IMR-90 (cell line): Measurements from ENCODE around the gene ENDOD1. TPM values are rescaled to one million over a fixed set of nuclear protein-coding genes. Genes with fewer than 3 reads are reported as not detected.

Experiments
- ATAC-seq: fragments of 200-7000 bp; cut with Tn5 transposase; 2 replicates; pipeline ENCODE4 v1.9.1; 2020; ENCODE audit warnings: low read depth, mild to moderate bottlenecking, moderate library complexity
- BruUV-seq: library from RNA; stranded (reverse); fragments of 400-500 nt; replicated peaks from 2 replicates; lab custom pipeline; 2021; lab: Mats Ljungman, UMichigan
- CTCF ChIA-PET: fragments of 300-600 bp; formaldehyde crosslinking; extraction: SDS; loops from one replicate; lab custom pipeline; 2021; ENCODE audit warnings: antibody characterized with exemption; lab: Yijun Ruan, JAX
- POLR2A ChIA-PET: fragments of 300-600 bp; sonication (Branson Sonifier 250); formaldehyde crosslinking; loops from one replicate; lab custom pipeline; 2022; ENCODE audit warnings: antibody characterized with exemption; ENCODE audit not compliant: unreplicated experiment; lab: Charles Lee
- DNase-seq: peaks from one replicate; pipeline ENCODE4 v3.0.0; 2013
- H2AFZ ChIP-seq: replicated peaks from 2 replicates; pipeline ENCODE3; 2013; ENCODE audit warnings: low read length, mild to moderate bottlenecking; ENCODE audit not compliant: poor library complexity
- H2AK5ac ChIP-seq: 2 replicates; pipeline ENCODE4 v1.6.1; 2013; ENCODE audit warnings: low read depth, low read length, inconsistent platforms
- H2AK9ac ChIP-seq: replicated peaks from 2 replicates; pipeline ENCODE3; 2013; ENCODE audit warnings: mild to moderate bottlenecking, low read depth, low read length, moderate library complexity; ENCODE audit not compliant: poor library complexity
- H2BK120ac ChIP-seq: 2 replicates; pipeline ENCODE4 v1.6.1; 2013; ENCODE audit warnings: low read depth, low read length, inconsistent platforms
- H2BK15ac ChIP-seq: 3 replicates; pipeline ENCODE4 v1.6.1; 2013; ENCODE audit warnings: low read depth, low read length, inconsistent platforms
- H2BK20ac ChIP-seq: 2 replicates; pipeline ENCODE4 v1.6.1; 2013; ENCODE audit warnings: low read depth, mild to moderate bottlenecking, inconsistent platforms, low read length, moderate library complexity
- H2BK5ac ChIP-seq: 2 replicates; pipeline ENCODE4 v1.6.1; 2013; ENCODE audit warnings: mild to moderate bottlenecking, low read depth, low read length, inconsistent platforms; ENCODE audit not compliant: poor library complexity, severe bottlenecking
- H3K14ac ChIP-seq: replicated peaks from 2 replicates; pipeline ENCODE4 v1.6.1; 2013; ENCODE audit warnings: low read depth, low read length, inconsistent platforms
- H3K18ac ChIP-seq: 2 replicates; pipeline ENCODE4 v1.6.1; 2013; ENCODE audit warnings: low read depth, low read length, control low read depth
- H3K23ac ChIP-seq: 2 replicates; pipeline ENCODE4 v1.6.1; 2013; ENCODE audit warnings: low read depth, low read length, inconsistent platforms
- H3K27ac ChIP-seq: 2 replicates; pipeline ENCODE4 v1.5.1; 2013; ENCODE audit warnings: mild to moderate bottlenecking, control low read depth, low read length; ENCODE audit not compliant: insufficient read depth
- H3K27me3 ChIP-seq: 2 replicates; pipeline ENCODE4 v1.6.1; 2013; ENCODE audit warnings: low read length; ENCODE audit not compliant: control insufficient read depth, insufficient read depth
- H3K36me3 ChIP-seq: 2 replicates; pipeline ENCODE4 v1.6.1; 2013; ENCODE audit warnings: low read length, mixed read lengths; ENCODE audit not compliant: control insufficient read depth, insufficient read depth
- H3K4ac ChIP-seq: 2 replicates; pipeline ENCODE4 v1.6.1; 2013; ENCODE audit warnings: low read depth, low read length, inconsistent platforms
- H3K4me1 ChIP-seq: 2 replicates; pipeline ENCODE4 v1.6.1; 2013; ENCODE audit warnings: low read length, mixed read lengths; ENCODE audit not compliant: control insufficient read depth, insufficient read depth
- H3K4me2 ChIP-seq: 2 replicates; pipeline ENCODE4 v1.6.1; 2013; ENCODE audit warnings: low read depth, mild to moderate bottlenecking, control low read depth, low read length, moderate library complexity
- H3K4me3 ChIP-seq: 2 replicates; pipeline ENCODE4 v1.5.1; 2013; ENCODE audit warnings: low read depth, mild to moderate bottlenecking, control low read depth, low read length, moderate library complexity; ENCODE audit not compliant: insufficient read depth
- H3K56ac ChIP-seq: 2 replicates; pipeline ENCODE4 v1.6.1; 2013; ENCODE audit warnings: low read length, inconsistent platforms; ENCODE audit not compliant: insufficient read depth; ENCODE audit errors: extremely low read depth
- H3K79me1 ChIP-seq, 2 experiments: 2 replicates each; pipeline ENCODE4 v1.6.1; 2013; ENCODE audit warnings: low read length in 2 of 2, inconsistent platforms in 1 of 2, low read depth in 1 of 2
- H3K9ac ChIP-seq: 2 replicates; pipeline ENCODE4 v1.6.1; 2013; ENCODE audit warnings: low read depth, low read length, control low read depth
- H3K9me1 ChIP-seq: 2 replicates; pipeline ENCODE4 v1.6.1; 2013; ENCODE audit warnings: low read length, inconsistent platforms; ENCODE audit not compliant: insufficient read depth
- H3K9me3 ChIP-seq: 2 replicates; pipeline ENCODE4 v1.6.1; 2013; ENCODE audit warnings: low read length; ENCODE audit not compliant: control insufficient read depth, insufficient read depth
- H4K20me1 ChIP-seq: 2 replicates; pipeline ENCODE4 v1.6.1; 2013; ENCODE audit warnings: low read length, inconsistent platforms; ENCODE audit not compliant: insufficient read depth
- H4K5ac ChIP-seq: 2 replicates; pipeline ENCODE4 v1.6.1; 2013; ENCODE audit warnings: mild to moderate bottlenecking, low read depth, low read length, control low read depth
- H4K8ac ChIP-seq, 2 experiments: 2 replicates each; pipeline ENCODE4 v1.6.1; 2013; ENCODE audit warnings: low read depth in 2 of 2, low read length in 2 of 2, control low read depth in 1 of 2, inconsistent platforms in 1 of 2
- H4K91ac ChIP-seq: 2 replicates; pipeline ENCODE4 v1.6.1; 2013; ENCODE audit warnings: low read depth, low read length, inconsistent platforms; ENCODE audit not compliant: insufficient read depth
- BHLHE40 ChIP-seq: fragments of 150-350 bp; IDR thresholded peaks from 2 replicates; pipeline ENCODE4 v1.6.1; 2016; ENCODE audit warnings: mild to moderate bottlenecking, low read depth, low read length
- FOS ChIP-seq: fragments of 150-350 bp; IDR thresholded peaks from 2 replicates; pipeline ENCODE4 v1.6.1; 2016; ENCODE audit warnings: low read depth, low read length
- MAFK ChIP-seq: IDR thresholded peaks from 2 replicates; pipeline ENCODE4 v1.6.1; 2012; ENCODE audit warnings: low read depth, low read length, improper control_type of control experiment
- MAZ ChIP-seq: IDR thresholded peaks from 2 replicates; pipeline ENCODE4 v1.6.1; 2012; ENCODE audit warnings: low read depth, mild to moderate bottlenecking, low read length, improper control_type of control experiment, moderate library complexity, borderline replicate concordance
- MXI1 ChIP-seq: IDR thresholded peaks from 2 replicates; pipeline ENCODE4 v1.6.1; 2012; ENCODE audit warnings: low read depth, mild to moderate bottlenecking, low read length, moderate library complexity, borderline replicate concordance
- NFE2L2 ChIP-seq: fragments of 150-350 bp; IDR thresholded peaks from 2 replicates; pipeline ENCODE4 v1.6.1; 2016; ENCODE audit warnings: low read depth, mild to moderate bottlenecking, low read length
- POLR2A ChIP-seq: IDR thresholded peaks from 2 replicates; pipeline ENCODE4 v1.6.1; 2012; ENCODE audit warnings: mild to moderate bottlenecking, low read depth, low read length
- RAD21 ChIP-seq: IDR thresholded peaks from 2 replicates; pipeline ENCODE4 v1.6.1; 2012; ENCODE audit warnings: low read length, improper control_type of control experiment
- RFX5 ChIP-seq: IDR thresholded peaks from 2 replicates; pipeline ENCODE4 v1.8.0; 2012; ENCODE audit warnings: low read depth, mild to moderate bottlenecking, low read length, moderate library complexity
- SMC3 ChIP-seq: fragments of 150-350 bp; IDR thresholded peaks from 2 replicates; pipeline ENCODE4 v1.6.1; 2016; ENCODE audit warnings: low read depth, mild to moderate bottlenecking, antibody characterized with exemption, low read length, moderate library complexity
- USF2 ChIP-seq: fragments of 150-350 bp; IDR thresholded peaks from 2 replicates; pipeline ENCODE4 v1.6.1; 2017; ENCODE audit warnings: mild to moderate bottlenecking, antibody characterized with exemption, low read length, low read depth
- WGBS, 2 experiments: methylation state at CpG; one replicate each; pipeline versions ENCODE4 v1.1.5 to v1.1.7; 2013; ENCODE audit warnings: missing lambda C conversion rate in 2 of 2; ENCODE audit not compliant: insufficient read length in 1 of 2; ENCODE audit errors: extremely low coverage in 2 of 2; 5-methylcytosine and 5-hydroxymethylcytosine counted together
- dilution Hi-C: fragments of 300-500 bp; cut with HindIII; formaldehyde crosslinking; loops from one replicate; pipeline ENCODE4 v1.14.3; 2018; ENCODE audit warnings: low sequenced_read_pairs; ENCODE audit not compliant: unreplicated experiment
- in situ Hi-C: fragments of 300-500 bp; cut with MboI; formaldehyde crosslinking; loops from 3 replicates; pipeline ENCODE4 v1.14.3; 2019; ENCODE audit warnings: low sequenced_read_pairs, inconsistent platforms, mixed read lengths
- intact Hi-C: fragments of 100-400 bp; cut with micrococcal nuclease; formaldehyde crosslinking; loops from 2 replicates; pipeline ENCODE4 v1.10.0; 2022
- polyA plus RNA-seq, 3 experiments: library from polyadenylated mRNA; depleted of rRNA; stranded (reverse); fragments of >200 nt; gene quantifications; 2 replicates each; pipeline ENCODE4 v1.2.3, GENCODE V29; 2012; ENCODE audit warnings: low replicate concordance in 1 of 3
- total RNA-seq: library from RNA; depleted of rRNA; stranded (reverse); fragments of >200 nt; gene quantifications from 2 replicates; pipeline ENCODE4 v1.2.3, GENCODE V29; 2012
- TF ChIP-seq, protein P1 (sequence below): fragments of 150-350 bp; IDR thresholded peaks from 2 replicates; pipeline ENCODE4 v1.6.1; 2016; ENCODE audit warnings: low read depth, mild to moderate bottlenecking, low read length, moderate library complexity, borderline replicate concordance
- TF ChIP-seq, protein P2 (sequence below): conservative IDR thresholded peaks from 2 replicates; pipeline ENCODE4 v1.5.1; 2012; ENCODE audit warnings: mild to moderate bottlenecking, low read depth, low read length, improper control_type of control experiment

ENDOD1 gene
- total and polyA plus RNA-seq, 2 of the 4 experiments (the other 2 are of a cell fraction): 7.0 to 17.6 TPM

GRCh38 chr11:95135155-95135554 is 45.5 kb downstream of the ENDOD1 start:
- Histone ChIP-seq H3K14ac (no peak overlapping the region), H3K36me3 (no peaks in the 10 kb centered on the region), H3K9me1 (no peaks in the 10 kb centered on the region; the same call in 1 of the 2 replicates), H3K56ac (no peak overlapping the region), H3K79me1 (no peaks in the 10 kb centered on the region), H3K23ac (no peak overlapping the region), H4K5ac (no peak overlapping the region), H3K9ac (no peak overlapping the region), H2AK9ac (no peak overlapping the region), H3K18ac (no peak overlapping the region), H2AK5ac (no peak overlapping the region), H4K91ac (no peak overlapping the region), H2AFZ (no peak overlapping the region), H2BK20ac (no peak overlapping the region), H3K27me3 (no peaks in the 10 kb centered on the region; the same call in 1 of the 2 replicates), H3K27ac (no peak overlapping the region), H4K20me1 (no peaks in the 10 kb centered on the region), H2BK5ac (no peak overlapping the region), H3K4ac (no peak overlapping the region), H4K8ac (no peak overlapping the region), H3K4me2 (no peak overlapping the region), H2BK15ac (no peak overlapping the region), H2BK120ac (no peak overlapping the region), H3K4me1 (peaks cover 2% of the 10 kb centered on the region), H3K9me3 (no peaks in the 10 kb centered on the region), H3K4me3 (no peak overlapping the region)
- TF ChIP-seq MXI1 (no peak), POLR2A (no peak), USF2 (no peak), NFE2L2 (no peak), RFX5 (no peak), BHLHE40 (no peak), RAD21 (no peak), FOS (no peak), SMC3 (no peak), MAZ (no peak), MAFK (no peak)
- TF ChIP-seq, protein P1, sequence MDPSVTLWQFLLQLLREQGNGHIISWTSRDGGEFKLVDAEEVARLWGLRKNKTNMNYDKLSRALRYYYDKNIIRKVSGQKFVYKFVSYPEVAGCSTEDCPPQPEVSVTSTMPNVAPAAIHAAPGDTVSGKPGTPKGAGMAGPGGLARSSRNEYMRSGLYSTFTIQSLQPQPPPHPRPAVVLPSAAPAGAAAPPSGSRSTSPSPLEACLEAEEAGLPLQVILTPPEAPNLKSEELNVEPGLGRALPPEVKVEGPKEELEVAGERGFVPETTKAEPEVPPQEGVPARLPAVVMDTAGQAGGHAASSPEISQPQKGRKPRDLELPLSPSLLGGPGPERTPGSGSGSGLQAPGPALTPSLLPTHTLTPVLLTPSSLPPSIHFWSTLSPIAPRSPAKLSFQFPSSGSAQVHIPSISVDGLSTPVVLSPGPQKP: no peak
- TF ChIP-seq, protein P2, sequence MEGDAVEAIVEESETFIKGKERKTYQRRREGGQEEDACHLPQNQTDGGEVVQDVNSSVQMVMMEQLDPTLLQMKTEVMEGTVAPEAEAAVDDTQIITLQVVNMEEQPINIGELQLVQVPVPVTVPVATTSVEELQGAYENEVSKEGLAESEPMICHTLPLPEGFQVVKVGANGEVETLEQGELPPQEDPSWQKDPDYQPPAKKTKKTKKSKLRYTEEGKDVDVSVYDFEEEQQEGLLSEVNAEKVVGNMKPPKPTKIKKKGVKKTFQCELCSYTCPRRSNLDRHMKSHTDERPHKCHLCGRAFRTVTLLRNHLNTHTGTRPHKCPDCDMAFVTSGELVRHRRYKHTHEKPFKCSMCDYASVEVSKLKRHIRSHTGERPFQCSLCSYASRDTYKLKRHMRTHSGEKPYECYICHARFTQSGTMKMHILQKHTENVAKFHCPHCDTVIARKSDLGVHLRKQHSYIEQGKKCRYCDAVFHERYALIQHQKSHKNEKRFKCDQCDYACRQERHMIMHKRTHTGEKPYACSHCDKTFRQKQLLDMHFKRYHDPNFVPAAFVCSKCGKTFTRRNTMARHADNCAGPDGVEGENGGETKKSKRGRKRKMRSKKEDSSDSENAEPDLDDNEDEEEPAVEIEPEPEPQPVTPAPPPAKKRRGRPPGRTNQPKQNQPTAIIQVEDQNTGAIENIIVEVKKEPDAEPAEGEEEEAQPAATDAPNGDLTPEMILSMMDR: no peak
- no peak for ATAC-seq
- in situ Hi-C loops (no loop called here), intact Hi-C loops (loop anchor here (10.0 kb wide), 1 partner anchor 160 kb away; the partner anchor contains the start of genes CWC15 and KDM4D), dilution Hi-C loops (no loop called here)
- CTCF ChIA-PET: no interaction called here
- WGBS, 2 experiments: no CpG with 5 or more reads among the region's 6 CpGs
- no TSS peak for BruUV-seq
- POLR2A ChIA-PET: no interaction called here
- DNase-seq: no peak
